Tibial artery (tissue), 4 donors: ENCODE measurements around the gene ARMH4.

Experiments used
- DNase-seq, 2 donors: peaks; one replicate each; pipeline ENCODE4 v3.0.0-alpha.2; 2019
- H3K27ac ChIP-seq, 2 donors: fragments of 200-600 bp; sonication (generic) in 1 of 2; 1 replicate in 1 of 2; 2 replicates in 1 of 2; pipeline ENCODE4 v1.5.1; 2018 to 2019; ENCODE audit warnings: mild to moderate bottlenecking in 1 of 2
- H3K27me3 ChIP-seq, 2 donors: fragments of 200-600 bp; sonication (generic) in 1 of 2; one replicate each; pipeline versions ENCODE4 v1.5.1 to v1.6.0; 2016 to 2019
- H3K36me3 ChIP-seq, 3 donors: fragments of 200-600 bp; sonication (generic) in 2 of 3; one replicate each; pipeline ENCODE4 v1.5.1; 2016 to 2019; ENCODE audit warnings: mild to moderate bottlenecking in 2 of 3
- H3K4me1 ChIP-seq, 4 donors: fragments of 200-600 bp; sonication (generic) in 2 of 4; 1 replicate in 3 of 4; 2 replicates in 1 of 4; pipeline ENCODE4 v1.5.1; 2016 to 2019
- H3K4me3 ChIP-seq, 2 donors: fragments of 200-600 bp; sonication (generic) in 1 of 2; 1 replicate in 1 of 2; 2 replicates in 1 of 2; pipeline ENCODE4 v1.5.1; 2018 to 2019; ENCODE audit warnings: mild to moderate bottlenecking in 2 of 2
- H3K9me3 ChIP-seq, 3 donors: fragments of 200-600 bp; sonication (generic) in 1 of 3; one replicate each; pipeline ENCODE4 v1.5.1; 2016 to 2019
- CTCF ChIP-seq, 2 experiments: fragments of 200-600 bp in 1 of 2; fragments of 450-650 bp in 1 of 2; IDR thresholded peaks; one replicate each; pipeline ENCODE4 v1.5.1; 2017 to 2019; ENCODE audit warnings: antibody characterized with exemption in 2 of 2, mild to moderate bottlenecking in 1 of 2, moderate library complexity in 1 of 2
- intact Hi-C: fragments of 100-400 bp; cut with DNase I; formaldehyde crosslinking; loops from one replicate; pipeline ENCODE4 v1.15.0; 2023; ENCODE audit warnings: low total_unique reads

The ARMH4 gene

GRCh38 chr14:58088961-58089360, 63.1 kb downstream of the ARMH4 start:
- Histone ChIP-seq H3K9me3 (no peaks in the 10 kb centered on the region), H3K4me3 (no peak overlapping the region), H3K27me3 (no peaks in the 10 kb centered on the region), H3K27ac (no peak overlapping the region), H3K4me1 (no peaks in the 10 kb centered on the region), H3K36me3 (no peaks in the 10 kb centered on the region)
- DNase-seq, result no peak
- intact Hi-C loops, result no loop called here
- TF ChIP-seq CTCF (IDR thresholded peaks at IDR 0.05), result no peak

GRCh38 chr14:58085877-58086276, 66.1 kb downstream of the ARMH4 start:
- TF ChIP-seq CTCF (IDR thresholded peaks at IDR 0.05), result no peak
- Histone ChIP-seq H3K27me3 (no peaks in the 10 kb centered on the region), H3K9me3 (no peaks in the 10 kb centered on the region), H3K27ac (no peak overlapping the region), H3K4me1 (peaks cover 0 to 14% (median 11%) of the 10 kb centered on the region in 4 donors), H3K36me3 (no peaks in the 10 kb centered on the region), H3K4me3 (no peak overlapping the region)
- DNase-seq, result no peak
- intact Hi-C loops, result no loop called here

GRCh38 chr14:58082491-58083098, 69.4 kb downstream of the ARMH4 start:
- Histone ChIP-seq H3K36me3 (no peaks in the 10 kb centered on the region), H3K27ac (peak overlapping the region; percentile 57 to 61), H3K4me3 (no peak overlapping the region), H3K9me3 (no peaks in the 10 kb centered on the region), H3K27me3 (no peaks in the 10 kb centered on the region), H3K4me1 (peaks cover 0 to 27% (median 20%) of the 10 kb centered on the region in 4 donors)
- no peak for DNase-seq
- intact Hi-C loops, result no loop called here
- no peak for TF ChIP-seq CTCF (IDR thresholded peaks at IDR 0.05)

DNA sequence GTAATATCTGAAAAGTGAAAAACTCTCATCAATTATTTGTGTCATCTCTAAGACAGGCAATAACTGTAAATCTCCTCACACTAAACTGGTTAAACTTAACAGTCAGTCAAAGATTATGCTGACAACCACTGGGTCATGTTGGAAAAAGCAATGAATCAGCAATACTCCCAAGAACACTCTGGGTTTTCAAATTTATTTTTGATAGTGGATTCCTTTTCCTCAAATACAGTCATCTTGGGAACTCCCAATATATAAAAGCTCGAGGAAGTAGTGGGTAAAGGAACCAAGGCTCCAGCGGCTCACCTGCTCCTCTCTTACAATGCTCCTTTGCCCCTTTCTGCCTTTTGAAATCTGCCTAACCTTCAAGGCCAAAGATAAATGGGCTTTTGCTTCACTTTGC, 70.0 kb downstream of the ARMH4 start:
- Histone ChIP-seq H3K9me3 (no peaks in the 10 kb centered on the region), H3K27ac (peak overlapping the region; percentile 57 to 61), H3K27me3 (no peaks in the 10 kb centered on the region), H3K4me3 (no peak overlapping the region), H3K4me1 (peaks cover 0 to 32% (median 24%) of the 10 kb centered on the region in 4 donors), H3K36me3 (no peaks in the 10 kb centered on the region)
- intact Hi-C loops, result no loop called here
- TF ChIP-seq CTCF (IDR thresholded peaks at IDR 0.05), result no peak
- DNase-seq, result no peak

- intact Hi-C loops, result no loop called here
- no peak for DNase-seq
- Histone ChIP-seq H3K4me1 (peaks cover 0 to 32% (median 24%) of the 10 kb centered on the region in 4 donors), H3K36me3 (no peaks in the 10 kb centered on the region), H3K9me3 (no peaks in the 10 kb centered on the region), H3K27ac (peak overlapping the region in 1 of 2 donors; percentile 40), H3K27me3 (no peaks in the 10 kb centered on the region), H3K4me3 (no peak overlapping the region)
- no peak for TF ChIP-seq CTCF (IDR thresholded peaks at IDR 0.05)
These were observed 73.5 kb downstream of the ARMH4 start for GRCh38 chr14:58078471-58078870.

GRCh38 chr14:58078068-58078467, 73.9 kb downstream of the ARMH4 start:
- H3K27me3 ChIP-seq, result no peaks in the 10 kb centered on the region
- H3K4me3 ChIP-seq, result no peak overlapping the region
- peak overlapping the region in 1 of 2 donors; percentile 40 for H3K27ac ChIP-seq
- no peak for TF ChIP-seq CTCF (IDR thresholded peaks at IDR 0.05)
- intact Hi-C loops, result no loop called here
- no peaks in the 10 kb centered on the region for H3K9me3 ChIP-seq
- peaks cover 0 to 30% (median 24%) of the 10 kb centered on the region in 4 donors for H3K4me1 ChIP-seq
- no peaks in the 10 kb centered on the region for H3K36me3 ChIP-seq
- DNase-seq, result no peak
